ENCODE results near the gene CRYL1.

DNA sequence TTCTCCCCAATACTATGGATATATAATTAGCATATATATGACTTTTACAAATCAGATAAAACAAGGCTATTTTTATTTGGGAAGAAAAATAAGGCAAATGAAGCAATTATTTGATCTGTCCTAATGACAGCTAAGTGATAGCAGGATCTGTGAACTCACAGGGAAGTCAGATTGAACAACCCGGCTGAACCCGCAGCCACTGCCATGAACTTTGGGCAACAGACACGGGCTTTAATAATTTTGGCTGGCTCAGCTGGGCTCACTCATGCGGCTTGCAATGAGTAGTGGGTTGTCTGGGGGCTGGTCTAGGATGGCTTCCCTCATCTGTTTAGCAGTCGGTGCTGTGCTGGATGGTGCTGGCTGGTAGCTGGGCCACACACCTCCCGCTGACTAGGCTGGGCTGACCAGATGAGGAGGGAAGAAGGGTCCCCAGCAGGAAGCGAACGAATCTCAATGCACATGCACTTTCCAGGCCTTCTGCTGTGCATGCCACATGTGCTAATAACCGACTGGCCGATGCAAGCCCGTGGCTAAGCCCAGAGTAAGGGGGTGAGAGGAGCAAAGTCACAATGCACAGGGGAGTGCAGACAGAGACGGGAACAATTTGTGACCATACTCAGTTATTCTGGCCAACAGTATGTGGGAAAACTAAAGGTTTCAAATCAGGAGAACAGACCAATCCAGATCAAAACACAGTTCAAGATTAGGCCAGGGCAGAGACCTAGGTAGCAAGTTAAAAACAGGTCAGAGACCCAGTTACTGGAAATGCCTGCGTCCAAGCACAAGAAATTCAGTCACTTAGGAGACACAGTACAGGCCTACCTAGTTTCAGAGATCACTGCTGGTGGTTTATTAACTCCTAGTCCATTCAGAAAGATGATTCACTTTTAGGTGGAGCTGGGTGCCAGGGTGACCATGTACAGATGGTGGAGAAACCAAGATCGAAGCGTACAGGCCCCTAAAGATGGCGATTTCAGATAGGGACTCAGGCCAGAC lies 22.3 kb downstream of the CRYL1 start:
- TF ChIP-seq POLR2A (IDR thresholded peaks at IDR 0.05; ENCODE audit: low read depth, low read length) (no peak), POLR2AphosphoS5 (IDR thresholded peaks at IDR 0.05; ENCODE audit: low read depth, low read length) (no peak)
